Stimulated activated naive CD8-positive, alpha-beta T cell treated with anti-CD3 and anti-CD28 coated beads, Interleukin-15, amount 100 ng/mL, for 72 hours (primary cell): ENCODE measurements around the gene ATP8B3.

Source experiments
- ATAC-seq: fragments of 150-1000 bp; cut with Tn5 transposase; 2 replicates; pipeline ENCODE4 v1.10.0; 2021; ENCODE audit warnings: mild to moderate bottlenecking, moderate library complexity
- DNase-seq, 2 donors: peaks; one replicate each; pipeline ENCODE4 v3.0.0; 2021 to 2022
- H3K27ac Mint-ChIP-seq, 2 donors: one replicate each; pipeline ENCODE4 v1.8.0; 2022; ENCODE audit warnings: mild to moderate bottlenecking in 2 of 2, mixed read lengths in 2 of 2, moderate library complexity in 2 of 2
- H3K27me3 Mint-ChIP-seq: one replicate; pipeline ENCODE4 v1.8.0; 2022; ENCODE audit warnings: mixed read lengths
- H3K4me1 Mint-ChIP-seq: one replicate; pipeline ENCODE4 v1.8.0; 2022; ENCODE audit warnings: mild to moderate bottlenecking, mixed read lengths
- H3K4me3 Mint-ChIP-seq, 2 donors: one replicate each; pipeline ENCODE4 v1.8.0; 2022; ENCODE audit warnings: mild to moderate bottlenecking in 2 of 2, mixed read lengths in 2 of 2, moderate library complexity in 1 of 2
- H3K9me3 Mint-ChIP-seq, 2 donors: one replicate each; pipeline ENCODE4 v1.8.0; 2022; ENCODE audit warnings: mixed read lengths in 2 of 2

The ATP8B3 gene

GRCh38 chr19:1811942-1812425 is at the start of gene ATP8B3:
Gene ATP8B3, minus strand, starts transcription at chr19:1812276. Its CDS starts 540 bp downstream, at chr19:1811736.
- Mint-ChIP-seq H3K4me1 (peaks cover 31% of the 10 kb centered on the region), H3K9me3 (no peaks in the 10 kb centered on the region), H3K27me3 (peaks cover 10% of the 10 kb centered on the region), H3K27ac (peak within 1 kb of the TSS; percentile 76 to 93), H3K4me3 (peak within 1 kb of the TSS; percentile 91 to 96)
- DNase-seq (peak; percentile 68 to 72), ATAC-seq (peak; percentile 57)

GRCh38 chr19:1861599-1862031 is 49.5 kb upstream of the ATP8B3 start:
- H3K27ac Mint-ChIP-seq: peak overlapping the region; percentile 95 to 99
- DNase-seq (no peak), ATAC-seq (no peak)
- no peaks in the 10 kb centered on the region for H3K27me3 Mint-ChIP-seq
- H3K9me3 Mint-ChIP-seq: no peaks in the 10 kb centered on the region
- H3K4me1 Mint-ChIP-seq: peaks cover 68% of the 10 kb centered on the region
- H3K4me3 Mint-ChIP-seq: peak overlapping the region; percentile 97 to 99

- ATAC-seq: no peak
- Mint-ChIP-seq H3K9me3 (no peaks in the 10 kb centered on the region), H3K27ac (peak overlapping the region in 1 of 2 donors; percentile 96), H3K4me1 (peaks cover 67% of the 10 kb centered on the region), H3K4me3 (peak overlapping the region; percentile 97 to 99), H3K27me3 (no peaks in the 10 kb centered on the region)
- no peak for DNase-seq
These were observed 48.9 kb upstream of the ATP8B3 start for GRCh38 chr19:1860821-1861598.

DNA sequence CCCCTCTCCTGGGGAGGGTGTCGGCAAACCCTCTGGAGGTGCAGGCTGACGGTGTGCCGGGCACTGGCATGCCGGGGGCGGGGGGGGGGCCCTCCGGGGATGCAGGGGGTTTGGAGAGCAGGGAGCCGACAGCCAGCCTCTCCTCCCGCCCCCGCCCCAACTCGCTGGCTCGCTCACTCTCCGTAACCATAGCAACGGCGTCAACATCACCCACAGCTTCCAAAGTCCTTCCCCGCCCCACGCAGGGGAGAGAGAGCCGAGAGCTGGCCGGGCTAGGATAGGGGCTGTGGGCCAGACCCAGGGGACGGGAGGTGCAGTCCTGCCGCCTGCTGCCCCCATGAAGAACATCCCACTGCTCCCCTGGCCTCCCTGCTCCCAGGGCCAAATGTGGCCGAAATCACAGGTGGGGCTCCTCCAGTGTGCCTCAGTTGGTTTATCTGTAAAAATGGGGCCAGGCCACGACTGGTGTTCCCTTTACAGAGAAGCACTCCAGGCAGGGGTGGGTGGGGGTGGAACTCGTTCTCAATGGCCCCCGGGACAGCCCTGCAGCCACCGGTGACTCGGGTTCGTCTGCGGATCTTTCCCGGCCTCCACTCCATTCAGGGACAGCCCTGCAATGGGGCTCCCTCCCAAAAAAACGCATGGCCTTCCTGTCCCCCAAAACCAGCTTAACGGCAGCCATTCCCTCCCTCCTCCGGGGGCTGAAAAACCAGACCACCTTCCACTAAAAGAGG is 48.1 kb upstream of the ATP8B3 start:
- H3K9me3 Mint-ChIP-seq: no peaks in the 10 kb centered on the region
- peak overlapping the region; percentile 97 to 99 for H3K4me3 Mint-ChIP-seq
- DNase-seq (peak in 1 of 2 donors; percentile 61), ATAC-seq (no peak)
- H3K27ac Mint-ChIP-seq: no peak overlapping the region
- H3K27me3 Mint-ChIP-seq: no peaks in the 10 kb centered on the region
- peaks cover 65% of the 10 kb centered on the region for H3K4me1 Mint-ChIP-seq

- DNase-seq (no peak), ATAC-seq (no peak)
- H3K4me3 Mint-ChIP-seq: peak overlapping the region; percentile 15 to 69
- no peaks in the 10 kb centered on the region for H3K9me3 Mint-ChIP-seq
- H3K27me3 Mint-ChIP-seq: no peaks in the 10 kb centered on the region
- H3K27ac Mint-ChIP-seq: peak overlapping the region; percentile 3 to 80
- H3K4me1 Mint-ChIP-seq: peaks cover 70% of the 10 kb centered on the region
These were observed 47.3 kb upstream of the ATP8B3 start for GRCh38 chr19:1859331-1859781.

DNA sequence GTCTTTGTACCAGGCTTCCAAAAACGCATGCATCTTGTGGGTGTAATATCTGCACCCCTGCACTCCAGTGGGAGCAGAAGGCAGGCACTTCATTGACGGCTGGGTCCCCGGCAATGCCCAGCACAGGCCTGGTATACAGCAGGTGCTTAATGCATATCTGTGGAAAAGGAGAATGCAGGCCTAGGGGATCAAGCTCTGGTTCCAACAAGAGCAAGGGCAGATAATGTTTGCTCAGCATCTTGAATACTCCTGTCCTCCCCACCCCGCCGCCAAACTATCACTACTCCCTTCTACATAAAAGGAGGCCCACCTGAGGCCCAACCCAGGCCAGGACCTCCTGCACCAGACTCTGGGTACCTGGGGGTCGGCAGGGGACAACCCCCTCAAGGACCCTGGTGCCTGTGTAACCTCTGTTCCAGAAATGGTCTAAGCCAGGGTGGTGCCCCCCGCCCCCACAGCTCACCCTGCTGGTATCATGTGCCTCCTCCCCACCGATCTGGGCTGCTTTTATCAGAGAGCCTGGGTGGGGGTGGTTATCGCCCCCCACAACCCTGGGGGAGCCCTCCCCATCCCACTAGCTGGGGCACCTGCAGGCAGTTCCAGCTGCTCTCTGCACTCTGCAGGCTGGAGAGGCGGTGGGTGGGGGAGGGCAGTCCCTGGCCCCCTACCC is 46.5 kb upstream of the ATP8B3 start:
- peaks cover 78% of the 10 kb centered on the region for H3K4me1 Mint-ChIP-seq
- H3K4me3 Mint-ChIP-seq: peak overlapping the region; percentile 39 to 60
- DNase-seq: no peak

DNA sequence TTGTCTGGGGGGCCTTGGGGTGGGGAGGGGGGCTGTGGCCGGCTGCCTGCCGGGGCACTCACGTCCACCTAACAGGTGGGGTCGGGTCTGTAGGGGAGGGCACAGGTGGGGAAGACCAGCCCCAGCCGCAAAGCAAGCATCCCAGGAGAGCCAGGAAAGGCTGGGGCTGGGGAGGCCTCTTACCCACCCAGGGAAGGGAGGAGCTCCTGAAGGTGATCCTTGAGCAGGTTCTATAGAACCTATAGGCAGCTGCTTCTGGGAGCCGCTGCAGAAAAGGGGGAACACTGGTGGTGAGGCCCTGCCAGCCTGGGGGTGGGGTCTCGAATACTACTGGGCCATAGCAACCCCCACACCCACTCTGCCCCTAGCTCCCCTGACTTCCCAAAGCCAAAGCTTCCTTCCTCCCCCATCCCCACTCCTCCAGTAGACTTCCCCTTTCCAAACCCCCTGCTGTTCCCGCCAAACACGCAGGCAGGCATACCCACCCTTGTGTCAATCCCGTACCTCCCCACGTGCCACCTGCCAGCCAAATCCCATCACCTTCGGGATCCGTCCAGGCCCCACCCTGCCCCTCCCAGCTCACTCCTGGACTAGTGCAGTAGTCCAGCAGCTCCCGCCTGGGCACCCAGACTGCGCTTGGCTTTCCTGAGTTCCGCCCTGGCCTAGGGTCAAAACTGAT is 45.7 kb upstream of the ATP8B3 start:
- H3K27me3 Mint-ChIP-seq: no peaks in the 10 kb centered on the region
- peak overlapping the region; percentile 73 to 78 for H3K4me3 Mint-ChIP-seq
- H3K9me3 Mint-ChIP-seq: no peaks in the 10 kb centered on the region
- H3K27ac Mint-ChIP-seq: no peak overlapping the region
- ATAC-seq (no peak), DNase-seq (no peak)
- peaks cover 86% of the 10 kb centered on the region for H3K4me1 Mint-ChIP-seq

More for the DNA sequence above, 46.5 kb upstream of the ATP8B3 start:
- Mint-ChIP-seq H3K27ac (peak overlapping the region; percentile 31 to 53), H3K9me3 (no peaks in the 10 kb centered on the region), H3K27me3 (no peaks in the 10 kb centered on the region)
- ATAC-seq: no peak

DNA sequence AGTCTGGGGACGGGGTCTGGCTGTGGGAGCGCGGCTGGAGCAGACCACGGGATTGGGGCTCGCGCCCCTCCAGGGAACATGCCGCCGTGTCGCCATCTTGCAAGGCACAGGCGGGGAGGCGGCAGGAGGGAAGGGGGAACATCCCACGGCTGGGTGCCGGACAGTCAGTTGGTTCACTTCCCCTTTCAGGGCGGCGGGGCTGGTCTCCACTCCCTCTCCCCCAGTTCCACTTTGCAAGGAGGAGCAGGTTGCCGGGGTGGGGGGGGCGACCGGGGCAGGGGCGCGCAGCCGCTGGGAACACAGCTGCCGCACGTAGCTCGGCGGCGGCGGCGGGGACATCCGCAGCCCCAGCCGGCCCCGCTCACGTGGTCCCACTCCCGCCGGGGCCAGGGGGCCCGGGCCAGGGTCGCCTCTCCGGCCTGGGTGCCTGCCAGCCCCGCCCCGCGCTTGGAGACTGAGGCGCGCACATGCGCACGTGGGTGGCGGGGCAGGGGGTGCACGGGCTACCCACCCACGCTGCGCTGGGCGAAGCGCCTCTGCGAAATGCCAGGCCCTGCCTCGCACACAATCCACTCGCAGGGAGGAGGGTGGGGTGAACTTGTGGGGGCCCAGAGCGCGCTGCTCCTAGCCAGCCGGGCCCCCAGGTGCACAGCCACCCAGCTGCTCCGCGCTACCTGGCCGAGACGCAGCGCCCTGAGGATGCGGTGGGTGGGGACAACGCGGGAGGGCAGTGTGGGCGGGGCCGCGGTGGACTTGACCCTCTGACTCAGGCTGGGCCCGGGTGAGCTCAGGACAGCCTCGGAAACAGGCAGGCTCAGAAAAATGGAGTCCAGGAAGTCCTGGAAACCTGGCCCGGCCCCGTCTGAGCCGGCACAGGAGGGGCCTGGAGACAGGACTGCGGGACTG is 44.9 kb upstream of the ATP8B3 start:
- DNase-seq (peak; percentile 48 to 60), ATAC-seq (peak; percentile 33)
- Mint-ChIP-seq H3K27me3 (no peaks in the 10 kb centered on the region), H3K27ac (peak overlapping the region; percentile 89 to 92), H3K4me3 (peak overlapping the region; percentile 89 to 92), H3K4me1 (peaks cover 88% of the 10 kb centered on the region), H3K9me3 (no peaks in the 10 kb centered on the region)

DNA sequence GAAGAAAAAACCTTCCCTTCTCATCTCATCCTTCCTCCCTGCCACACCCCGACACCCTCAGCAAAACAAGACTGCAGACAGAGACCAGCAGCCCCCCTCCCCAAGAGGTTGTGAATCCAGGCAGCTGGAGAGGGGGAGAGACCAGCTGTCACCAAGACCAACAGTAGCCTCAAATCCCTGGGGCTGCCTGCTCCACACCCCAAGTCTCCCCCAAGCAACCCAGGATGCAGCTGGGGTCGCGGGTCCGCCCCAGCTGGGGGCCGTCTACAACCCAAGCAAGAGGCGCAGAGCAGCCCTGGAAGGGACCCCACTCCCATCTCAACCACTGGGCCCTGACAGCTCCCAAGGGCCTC is 44.2 kb upstream of the ATP8B3 start:
- Mint-ChIP-seq H3K27ac (peak overlapping the region; percentile 89 to 92), H3K4me1 (peaks cover 86% of the 10 kb centered on the region), H3K9me3 (no peaks in the 10 kb centered on the region), H3K4me3 (peak overlapping the region; percentile 89 to 92), H3K27me3 (no peaks in the 10 kb centered on the region)
- ATAC-seq (no peak), DNase-seq (no peak)

DNA sequence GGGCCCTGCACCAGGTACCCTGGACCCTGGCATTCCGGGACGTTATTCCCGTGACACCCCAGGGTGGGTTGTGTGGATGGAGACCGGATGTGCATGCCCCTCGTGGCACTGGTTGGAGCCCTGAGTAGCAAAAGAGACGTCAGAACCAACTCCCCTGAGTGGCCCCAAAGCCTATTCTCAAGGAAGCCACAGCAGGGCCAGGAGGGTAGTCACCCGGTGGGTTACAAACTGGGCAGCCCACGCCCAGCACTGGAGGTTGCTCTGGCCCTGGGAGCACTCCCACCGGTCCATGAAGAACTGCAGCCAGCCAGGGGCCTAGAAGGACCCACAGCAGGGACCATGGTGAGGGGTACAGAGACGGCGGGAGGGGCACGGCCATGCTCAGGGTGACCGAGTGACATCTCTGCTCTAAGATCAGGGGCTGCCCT is 43.8 kb upstream of the ATP8B3 start:
- Mint-ChIP-seq H3K27me3 (no peaks in the 10 kb centered on the region), H3K4me3 (peak overlapping the region; percentile 89 to 92), H3K4me1 (peaks cover 86% of the 10 kb centered on the region), H3K27ac (peak overlapping the region; percentile 89 to 92), H3K9me3 (no peaks in the 10 kb centered on the region)
- peak; percentile 50 for ATAC-seq
- DNase-seq: peak; percentile 46 to 60

- peak overlapping the region; percentile 59 to 85 for H3K27ac Mint-ChIP-seq
- H3K9me3 Mint-ChIP-seq: no peaks in the 10 kb centered on the region
- H3K27me3 Mint-ChIP-seq: no peaks in the 10 kb centered on the region
- H3K4me1 Mint-ChIP-seq: peaks cover 86% of the 10 kb centered on the region
- peak; percentile 81 to 90 for DNase-seq
- peak overlapping the region; percentile 89 to 92 for H3K4me3 Mint-ChIP-seq
- peak; percentile 81 for ATAC-seq
These were observed 43.2 kb upstream of the ATP8B3 start for GRCh38 chr19:1855040-1855827.

DNA sequence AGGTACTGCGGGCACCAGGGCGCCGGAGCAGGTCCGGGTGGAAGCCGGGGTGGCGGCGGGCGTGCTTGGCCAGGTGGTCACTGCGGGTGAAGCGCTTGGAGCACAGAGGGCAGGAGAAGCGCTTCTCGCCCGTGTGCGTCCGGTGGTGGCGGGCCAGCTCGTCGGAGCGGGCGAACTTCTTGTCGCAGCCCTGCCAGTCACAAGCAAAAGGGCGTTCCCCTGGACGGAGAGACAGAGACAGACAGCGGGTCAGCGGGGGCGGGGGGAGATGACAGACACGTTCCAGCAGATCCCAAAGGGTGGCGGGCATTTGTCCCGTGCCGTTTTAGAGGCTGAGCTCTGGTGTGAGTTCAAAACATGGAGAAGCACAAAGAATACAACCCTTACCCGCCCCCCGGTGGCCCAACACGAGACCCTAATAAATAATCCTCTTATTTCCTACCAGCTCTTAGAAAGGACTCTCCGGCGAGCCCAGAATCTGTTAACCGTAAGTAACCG is 42.5 kb upstream of the ATP8B3 start:
- Mint-ChIP-seq H3K27me3 (no peaks in the 10 kb centered on the region), H3K9me3 (no peaks in the 10 kb centered on the region), H3K27ac (no peak overlapping the region), H3K4me3 (peak overlapping the region; percentile 89 to 92), H3K4me1 (peaks cover 85% of the 10 kb centered on the region)
- ATAC-seq: no peak
- no peak for DNase-seq

DNA sequence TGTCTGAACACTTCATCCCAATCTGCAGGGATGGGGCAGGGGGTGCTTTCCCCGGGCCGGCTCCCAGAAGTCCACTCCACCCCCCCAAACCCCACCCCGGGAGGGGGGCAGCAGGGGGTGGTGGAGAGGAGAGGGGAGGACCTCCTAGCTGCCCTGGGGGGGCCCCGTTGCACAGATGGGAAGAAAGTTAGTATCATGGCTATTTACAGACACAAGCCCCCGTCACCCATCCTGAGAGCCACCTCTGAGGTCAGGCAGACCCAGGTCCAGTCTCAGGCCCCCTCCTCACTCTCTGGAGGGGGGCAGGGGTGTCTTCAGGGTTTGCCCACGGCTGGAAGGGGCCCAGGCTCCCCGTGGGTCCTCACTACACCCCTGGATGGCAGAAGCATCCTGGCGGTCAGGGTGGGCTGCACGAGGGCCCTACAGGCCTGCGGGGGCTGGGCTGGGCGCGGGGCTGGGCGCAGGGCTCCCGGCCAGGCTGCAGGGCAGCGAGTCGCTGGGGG is 42.0 kb upstream of the ATP8B3 start:
- Mint-ChIP-seq H3K4me1 (peaks cover 82% of the 10 kb centered on the region), H3K27me3 (no peaks in the 10 kb centered on the region), H3K27ac (no peak overlapping the region), H3K4me3 (no peak overlapping the region), H3K9me3 (no peaks in the 10 kb centered on the region)
- DNase-seq: no peak
- no peak for ATAC-seq
